OCI-LY3 (cell line): ENCODE measurements around the gene PSMD14.

ENCODE experiments used
- EZH2phosphoT487 ChIP-seq: fragments of 200-600 bp; shearing (Covaris generic); IDR thresholded peaks from 2 replicates; pipeline ENCODE4 v1.6.1; 2018; ENCODE audit warnings: antibody characterized with exemption, mixed run types, low read depth
- TF ChIP-seq, protein P1 (sequence below): fragments of 200-600, 300-600 bp; sonication (generic); IDR thresholded peaks from 2 replicates; pipeline ENCODE4 v1.5.1; 2014; ENCODE audit warnings: antibody characterized with exemption, low read length, low read depth

DNA sequence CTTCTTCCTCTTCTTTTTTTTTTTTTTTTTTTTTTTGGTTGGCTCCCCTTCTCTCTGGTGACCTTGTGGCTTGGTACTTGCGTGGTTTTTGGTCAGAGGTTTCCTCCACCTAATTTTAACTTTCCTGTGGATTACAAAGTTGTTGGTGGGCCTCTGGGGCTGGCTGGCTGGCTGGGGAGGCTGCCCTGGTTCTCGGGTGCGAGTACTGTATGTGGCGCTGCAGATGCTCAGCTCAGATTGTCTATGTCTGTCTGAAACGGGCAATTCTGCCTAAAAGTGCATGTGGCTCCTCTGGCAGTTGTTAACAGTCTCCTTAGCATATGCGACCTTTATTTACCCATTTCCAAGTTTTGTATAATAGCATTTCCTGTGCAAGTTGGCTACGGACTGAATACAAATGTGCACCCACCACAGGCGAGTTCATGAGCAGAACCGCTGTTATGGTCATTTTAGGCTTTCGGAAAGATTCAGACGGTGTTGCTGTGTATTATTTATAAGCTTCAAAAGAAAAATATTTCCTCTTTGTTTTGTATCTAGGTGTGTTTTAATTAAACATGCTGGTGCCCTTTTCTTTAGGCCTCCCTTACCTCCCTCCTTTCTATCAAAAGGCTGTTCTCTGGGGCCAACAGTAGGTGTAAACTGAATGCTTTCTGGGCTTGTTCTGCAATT is 112.3 kb downstream of the PSMD14 start:
- TF ChIP-seq, protein P1, sequence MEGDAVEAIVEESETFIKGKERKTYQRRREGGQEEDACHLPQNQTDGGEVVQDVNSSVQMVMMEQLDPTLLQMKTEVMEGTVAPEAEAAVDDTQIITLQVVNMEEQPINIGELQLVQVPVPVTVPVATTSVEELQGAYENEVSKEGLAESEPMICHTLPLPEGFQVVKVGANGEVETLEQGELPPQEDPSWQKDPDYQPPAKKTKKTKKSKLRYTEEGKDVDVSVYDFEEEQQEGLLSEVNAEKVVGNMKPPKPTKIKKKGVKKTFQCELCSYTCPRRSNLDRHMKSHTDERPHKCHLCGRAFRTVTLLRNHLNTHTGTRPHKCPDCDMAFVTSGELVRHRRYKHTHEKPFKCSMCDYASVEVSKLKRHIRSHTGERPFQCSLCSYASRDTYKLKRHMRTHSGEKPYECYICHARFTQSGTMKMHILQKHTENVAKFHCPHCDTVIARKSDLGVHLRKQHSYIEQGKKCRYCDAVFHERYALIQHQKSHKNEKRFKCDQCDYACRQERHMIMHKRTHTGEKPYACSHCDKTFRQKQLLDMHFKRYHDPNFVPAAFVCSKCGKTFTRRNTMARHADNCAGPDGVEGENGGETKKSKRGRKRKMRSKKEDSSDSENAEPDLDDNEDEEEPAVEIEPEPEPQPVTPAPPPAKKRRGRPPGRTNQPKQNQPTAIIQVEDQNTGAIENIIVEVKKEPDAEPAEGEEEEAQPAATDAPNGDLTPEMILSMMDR, result no peak
- no peak for TF ChIP-seq EZH2phosphoT487
